ENCODE data around the gene AGXT.

AGXT gene

GRCh38 chr2:240868286-240869108, at the start of gene AGXT:
TSS of gene AGXT (plus strand) at chr2:240868824. CDS start at chr2:240868866, 42 bp downstream.
- TF ChIP-seq, protein P1, sequence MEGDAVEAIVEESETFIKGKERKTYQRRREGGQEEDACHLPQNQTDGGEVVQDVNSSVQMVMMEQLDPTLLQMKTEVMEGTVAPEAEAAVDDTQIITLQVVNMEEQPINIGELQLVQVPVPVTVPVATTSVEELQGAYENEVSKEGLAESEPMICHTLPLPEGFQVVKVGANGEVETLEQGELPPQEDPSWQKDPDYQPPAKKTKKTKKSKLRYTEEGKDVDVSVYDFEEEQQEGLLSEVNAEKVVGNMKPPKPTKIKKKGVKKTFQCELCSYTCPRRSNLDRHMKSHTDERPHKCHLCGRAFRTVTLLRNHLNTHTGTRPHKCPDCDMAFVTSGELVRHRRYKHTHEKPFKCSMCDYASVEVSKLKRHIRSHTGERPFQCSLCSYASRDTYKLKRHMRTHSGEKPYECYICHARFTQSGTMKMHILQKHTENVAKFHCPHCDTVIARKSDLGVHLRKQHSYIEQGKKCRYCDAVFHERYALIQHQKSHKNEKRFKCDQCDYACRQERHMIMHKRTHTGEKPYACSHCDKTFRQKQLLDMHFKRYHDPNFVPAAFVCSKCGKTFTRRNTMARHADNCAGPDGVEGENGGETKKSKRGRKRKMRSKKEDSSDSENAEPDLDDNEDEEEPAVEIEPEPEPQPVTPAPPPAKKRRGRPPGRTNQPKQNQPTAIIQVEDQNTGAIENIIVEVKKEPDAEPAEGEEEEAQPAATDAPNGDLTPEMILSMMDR (IDR thresholded peaks at IDR 0.05), result no peak

DNA sequence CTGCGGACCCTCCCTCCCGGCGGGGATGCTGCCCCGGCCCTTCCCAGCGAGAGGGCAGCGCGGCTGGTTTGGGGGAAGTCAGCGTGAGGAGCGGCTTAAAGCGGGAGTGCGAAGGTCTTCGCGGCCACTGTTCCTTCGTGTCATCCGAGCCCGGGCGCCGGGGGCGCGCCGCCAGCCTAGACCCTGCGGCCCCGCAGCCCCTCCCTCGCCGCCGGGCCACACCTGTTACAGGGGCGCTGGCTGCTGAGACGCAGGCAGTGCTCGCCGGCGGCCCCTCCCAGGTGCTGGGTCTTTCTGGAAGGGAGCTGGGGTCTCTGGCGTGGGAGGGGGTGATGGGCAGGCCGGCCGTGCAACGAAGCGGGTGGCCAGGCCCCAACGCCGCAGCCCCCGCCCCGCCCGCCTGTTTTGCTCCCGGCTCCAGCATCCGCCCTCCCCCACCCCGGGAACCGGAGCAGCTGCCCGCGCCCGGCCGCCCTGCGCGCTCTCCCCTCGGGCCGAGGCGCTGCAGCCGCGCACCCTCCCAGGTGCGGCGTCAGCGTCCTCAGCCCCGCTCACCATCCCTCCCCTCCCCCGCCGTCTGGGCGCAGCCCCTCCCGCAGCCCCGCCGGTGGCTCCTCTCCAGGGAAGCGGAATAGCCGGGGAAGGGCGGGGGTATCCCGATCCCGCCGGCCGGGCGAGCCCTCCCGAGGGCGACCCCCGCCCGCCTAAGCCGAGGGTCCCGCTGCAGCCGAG, 49.3 kb upstream of the AGXT start:
- TF ChIP-seq, protein P1 (IDR thresholded peaks at IDR 0.05), result no peak

DNA sequence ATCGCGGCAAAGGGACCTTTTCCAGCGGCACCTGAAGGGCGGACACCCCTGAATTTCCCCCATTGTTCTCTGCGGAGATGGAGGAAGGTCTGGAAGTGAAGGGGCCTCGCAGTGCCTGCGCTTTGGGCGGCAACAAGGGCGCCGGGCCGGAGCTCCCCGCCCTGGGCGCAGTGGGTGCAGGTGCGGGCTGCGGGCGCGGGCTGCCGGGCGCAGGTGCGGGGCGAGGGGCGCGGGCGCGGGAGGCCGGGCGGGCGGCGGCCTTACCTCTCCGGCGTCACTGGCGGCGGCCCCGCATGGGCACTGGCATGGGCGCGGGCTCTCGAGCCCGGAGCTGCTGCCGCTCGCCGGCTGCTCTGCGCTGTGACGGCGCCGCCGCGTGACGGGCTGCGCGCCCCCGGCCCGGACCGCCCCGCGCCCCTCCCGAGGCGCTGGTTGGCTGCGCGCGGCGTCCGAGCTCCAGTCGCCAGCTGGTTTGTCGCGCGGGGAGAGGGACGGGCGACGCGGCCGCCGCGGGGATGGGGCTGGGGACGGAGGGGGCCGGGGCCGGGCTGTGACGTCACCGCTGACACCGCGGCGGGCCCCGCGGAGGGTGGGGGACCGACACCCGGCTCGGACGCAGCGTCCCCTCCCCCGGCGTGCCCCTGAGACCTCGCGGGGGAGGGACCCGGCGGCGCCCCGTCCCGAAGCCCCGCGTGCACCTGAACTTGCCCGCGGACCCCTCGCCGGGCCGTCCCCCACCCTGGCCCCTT, 48.6 kb upstream of the AGXT start, which contains the start of gene KIF1A:
Gene KIF1A, minus strand, starts transcription at position 362 of the 749 bp plus-strand sequence. CDS start 22,467 bp downstream, outside the sequence.
- TF ChIP-seq, protein P1 (IDR thresholded peaks at IDR 0.05), result no peak

DNA sequence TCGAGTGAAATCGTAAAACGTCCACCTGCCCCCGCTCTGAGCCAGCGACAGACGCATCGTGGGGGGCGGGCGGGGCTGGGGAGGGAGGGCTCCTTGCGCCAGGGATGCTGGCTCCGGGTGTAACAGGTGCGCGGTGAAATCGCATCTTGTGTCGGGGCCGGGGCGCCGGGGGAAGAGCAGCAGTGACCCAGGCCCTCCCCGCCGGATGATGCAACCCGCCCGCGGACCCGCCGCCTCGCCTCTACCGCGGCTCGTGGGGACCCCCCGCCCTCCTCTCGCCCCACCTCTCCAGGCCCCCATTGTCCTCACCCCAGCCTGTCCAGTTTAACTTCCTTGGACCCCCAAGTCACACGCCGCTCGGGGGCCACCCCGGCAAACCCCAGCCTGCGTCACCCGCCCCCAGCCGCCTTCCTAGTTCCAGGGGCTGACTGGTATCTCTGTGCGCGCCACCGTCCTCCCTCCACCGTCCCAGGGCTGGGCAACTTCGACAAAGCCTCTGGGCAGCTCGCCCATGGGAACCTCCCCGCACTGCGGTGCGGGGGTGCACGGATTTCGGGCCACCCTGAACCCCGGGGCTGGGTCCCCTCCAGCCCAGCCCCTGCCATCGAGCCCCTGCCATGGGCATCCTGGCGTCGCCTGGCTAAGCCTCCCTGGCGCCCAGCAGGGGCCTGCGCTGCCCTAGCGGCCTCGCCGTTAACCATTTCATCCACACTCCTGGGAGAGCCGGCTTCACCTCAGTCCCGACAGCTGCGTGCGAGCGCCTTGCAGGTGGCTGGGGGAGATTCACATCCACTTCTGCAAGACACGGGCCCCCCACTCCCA, 47.8 kb upstream of the AGXT start:
- TF ChIP-seq, protein P1 (IDR thresholded peaks at IDR 0.05), result no peak

DNA sequence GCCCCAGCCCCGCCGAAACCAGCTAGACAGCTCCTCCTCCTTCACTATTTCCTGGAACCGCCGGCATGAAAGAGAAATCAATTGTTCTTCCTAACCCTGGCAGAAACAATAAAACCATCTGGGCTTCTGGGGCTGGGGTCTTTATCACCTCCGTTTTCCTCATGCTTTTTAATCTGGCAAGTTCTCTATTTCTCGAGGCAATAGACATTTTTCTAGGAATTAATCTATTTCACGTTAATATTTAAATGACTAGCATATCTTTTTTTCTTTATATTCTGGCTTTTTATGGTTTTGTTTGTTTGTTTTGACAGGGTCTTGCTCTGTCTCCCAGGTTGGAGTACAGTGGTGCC, 47.2 kb upstream of the AGXT start:
- TF ChIP-seq, protein P1 (IDR thresholded peaks at IDR 0.05), result no peak

- TF ChIP-seq, protein P1 (IDR thresholded peaks at IDR 0.05), result no peak
Measured at GRCh38 chr2:240822280-240822847, 46.3 kb upstream of the AGXT start.
